ENCODE data around the gene GREB1. TPM values are rescaled to one million over a fixed set of nuclear protein-coding genes. Genes with fewer than 3 reads are reported as not detected.

Gene GREB1
- total and polyA plus RNA-seq, 2 of the 13 experiments (the other 11 are each of a cell fraction or from before 2014, with no cell fraction given): 31.3 to 61.2 TPM

GRCh38 chr2:11576398-11576797 is 42.6 kb downstream of the GREB1 start:
- CTCF ChIA-PET (ENCODE audit: low intra/inter-chr PET ratio, low total read pairs): no interaction called here
- no peak for ATAC-seq
- intact Hi-C loops (cut with micrococcal nuclease; ENCODE audit: unreplicated experiment): no loop called here
- TF ChIP-seq ZNF20 (CRISPR knock-in tag; IDR thresholded peaks at IDR 0.05): no peak
- peak; percentile 75 for TF ChIP-seq RBM22 (optimal IDR thresholded peaks at IDR 0.05; ENCODE audit: low read length)
- WGBS (ENCODE audit: low lambda C conversion rate): 99% methylated on average over 10 of the region's 10 CpGs
- Histone ChIP-seq H3K36me3 (replicated peaks in 1 of 2; ENCODE audit: control insufficient read depth in 1 of 2, insufficient read depth in 2 of 2, low read length in 2 of 2) (peaks cover 62 to 96% of the 10 kb centered on the region in 2 experiments), H2AFZ (ENCODE audit: low read length) (no peak overlapping the region), H3K4me1 (ENCODE audit: insufficient read depth, low read length) (no peaks in the 10 kb centered on the region), H3K9me3 (ENCODE audit: low read length) (no peaks in the 10 kb centered on the region), H3K4me3 (replicated peaks in 1 of 3; ENCODE audit: insufficient read depth in 1 of 3, low read depth in 2 of 3, low read length in 3 of 3) (no peak overlapping the region), H3K79me2 (ENCODE audit: insufficient read depth, low read length) (no peaks in the 10 kb centered on the region), H3K27ac (ENCODE audit: extremely low read length, insufficient read depth, low read length) (no peak overlapping the region), H3K9ac (ENCODE audit: insufficient read depth, low read depth, low read length) (no peak overlapping the region), H4K20me1 (ENCODE audit: insufficient read depth, low read length) (no peaks in the 10 kb centered on the region), H3K4me2 (ENCODE audit: low read depth, low read length) (no peak overlapping the region), H3K27me3 (ENCODE audit: control insufficient read depth in 1 of 2, insufficient read depth in 2 of 2, low read length in 2 of 2) (no peaks in the 10 kb centered on the region)
- BruUV-seq (replicated peaks): no TSS peak
- in situ Hi-C loops (cut with HindIII; ENCODE audit: extremely low pct_ligation_motif_present, low pct_unique_long_range_greater_than_20kb): no loop called here
- FAIRE-seq: no peak
- DNase-seq (ENCODE audit: low spot score): no peak
- POLR2A ChIA-PET: no interaction called here

GRCh38 chr2:11577101-11577883 is 43.4 kb downstream of the GREB1 start:
- Histone ChIP-seq H3K4me3 (replicated peaks in 1 of 3; ENCODE audit: insufficient read depth in 1 of 3, low read depth in 2 of 3, low read length in 3 of 3) (no peak overlapping the region), H3K79me2 (ENCODE audit: insufficient read depth, low read length) (no peaks in the 10 kb centered on the region), H3K4me1 (ENCODE audit: insufficient read depth, low read length) (peaks cover 3% of the 10 kb centered on the region), H3K36me3 (replicated peaks in 1 of 2; ENCODE audit: control insufficient read depth in 1 of 2, insufficient read depth in 2 of 2, low read length in 2 of 2) (peaks cover 62 to 99% of the 10 kb centered on the region in 2 experiments), H2AFZ (ENCODE audit: low read length) (no peak overlapping the region), H4K20me1 (ENCODE audit: insufficient read depth, low read length) (no peaks in the 10 kb centered on the region), H3K9me3 (ENCODE audit: low read length) (no peaks in the 10 kb centered on the region), H3K27ac (ENCODE audit: extremely low read length, insufficient read depth, low read length) (no peak overlapping the region), H3K9ac (ENCODE audit: insufficient read depth, low read depth, low read length) (no peak overlapping the region), H3K27me3 (ENCODE audit: control insufficient read depth in 1 of 2, insufficient read depth in 2 of 2, low read length in 2 of 2) (no peaks in the 10 kb centered on the region), H3K4me2 (ENCODE audit: low read depth, low read length) (no peak overlapping the region)
- WGBS (ENCODE audit: low lambda C conversion rate): 96% methylated on average over 14 of the region's 14 CpGs
- in situ Hi-C loops (cut with HindIII; ENCODE audit: extremely low pct_ligation_motif_present, low pct_unique_long_range_greater_than_20kb) (no loop called here), intact Hi-C loops (cut with micrococcal nuclease; ENCODE audit: unreplicated experiment) (no loop called here)
- DNase-seq (ENCODE audit: low spot score): no peak
- no TSS peak for BruUV-seq (replicated peaks)
- FAIRE-seq: no peak
- ATAC-seq: no peak
- CTCF ChIA-PET (ENCODE audit: low intra/inter-chr PET ratio, low total read pairs): no interaction called here
- POLR2A ChIA-PET: no interaction called here
- TF ChIP-seq DZIP1 (CRISPR knock-in tag; IDR thresholded peaks at IDR 0.05) (no peak), ZNF501 (CRISPR knock-in tag; IDR thresholded peaks at IDR 0.05) (0 out of 2 replicates have a peak, but pooled peaks have one; percentile 13), FOXO4 (CRISPR knock-in tag; conservative IDR thresholded peaks at IDR 0.05) (0 out of 2 replicates have a peak, but pooled peaks have one; percentile 39), KDM3A (CRISPR knock-in tag; IDR thresholded peaks at IDR 0.05; ENCODE audit: low read depth) (no peak), RBM22 (optimal IDR thresholded peaks at IDR 0.05; ENCODE audit: low read length) (peak; percentile 65), FOXK2 (IDR thresholded peaks at IDR 0.05) (no peak), TOPORS (CRISPR knock-in tag; IDR thresholded peaks at IDR 0.05) (0 out of 2 replicates have a peak, but pooled peaks have one; percentile 44), TARDBP (CRISPR knock-in tag; IDR thresholded peaks at IDR 0.05) (no peak), EEA1 (CRISPR knock-in tag; IDR thresholded peaks at IDR 0.05; ENCODE audit: borderline replicate concordance) (no peak), MYPOP (CRISPR knock-in tag; IDR thresholded peaks at IDR 0.05) (no peak), NONO (IDR thresholded peaks at IDR 0.05) (no peak), NONO (CRISPR knock-in tag; conservative IDR thresholded peaks at IDR 0.05) (no peak)

Data from HepG2 (cell line).